ENCODE measurements around the gene STK4.

STK4 gene

GRCh38 chr20:45044084-45044573 is 77.8 kb downstream of the STK4 start:
- H3K9me3 Mint-ChIP-seq, result no peaks in the 10 kb centered on the region
- peaks cover 60% of the 10 kb centered on the region for H3K36me3 Mint-ChIP-seq
- no peaks in the 10 kb centered on the region for H3K27me3 Mint-ChIP-seq
- ATAC-seq, result peak; percentile 64
- peaks cover 58% of the 10 kb centered on the region for H3K4me1 Mint-ChIP-seq
- peak overlapping the region; percentile 45 for H3K27ac Mint-ChIP-seq
- no peak overlapping the region for H3K4me3 Mint-ChIP-seq

DNA sequence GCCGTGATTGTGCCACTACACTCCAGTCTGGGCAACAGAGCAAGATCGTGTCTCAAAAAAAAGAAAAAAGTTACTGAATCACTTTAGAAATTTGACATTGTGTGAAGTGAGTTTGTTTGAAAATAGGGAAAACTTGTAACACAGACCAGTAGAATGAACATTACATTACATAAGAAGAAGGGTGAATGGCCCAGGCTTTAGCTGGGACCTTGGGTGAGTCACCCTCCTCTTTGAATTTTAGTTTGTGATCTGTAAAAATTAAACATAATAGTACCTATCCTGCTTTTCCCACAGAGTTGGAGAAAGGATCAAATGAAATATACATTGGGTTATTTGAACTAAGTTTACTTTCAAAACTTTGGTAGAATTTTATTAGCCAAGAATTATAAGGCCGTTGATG is 78.3 kb downstream of the STK4 start:
- no peak overlapping the region for H3K27ac Mint-ChIP-seq
- H3K27me3 Mint-ChIP-seq, result no peaks in the 10 kb centered on the region
- H3K4me1 Mint-ChIP-seq, result peaks cover 58% of the 10 kb centered on the region
- no peak overlapping the region for H3K4me3 Mint-ChIP-seq
- no peaks in the 10 kb centered on the region for H3K9me3 Mint-ChIP-seq
- H3K36me3 Mint-ChIP-seq, result peaks cover 60% of the 10 kb centered on the region
- peak; percentile 8 for ATAC-seq

- peaks cover 53% of the 10 kb centered on the region for H3K36me3 Mint-ChIP-seq
- H3K9me3 Mint-ChIP-seq, result no peaks in the 10 kb centered on the region
- H3K27me3 Mint-ChIP-seq, result no peaks in the 10 kb centered on the region
- ATAC-seq, result no peak
- no peak overlapping the region for H3K4me3 Mint-ChIP-seq
- H3K4me1 Mint-ChIP-seq, result peaks cover 56% of the 10 kb centered on the region
- H3K27ac Mint-ChIP-seq, result no peak overlapping the region
Observed at GRCh38 chr20:45047581-45048119, 81.3 kb downstream of the STK4 start.

DNA sequence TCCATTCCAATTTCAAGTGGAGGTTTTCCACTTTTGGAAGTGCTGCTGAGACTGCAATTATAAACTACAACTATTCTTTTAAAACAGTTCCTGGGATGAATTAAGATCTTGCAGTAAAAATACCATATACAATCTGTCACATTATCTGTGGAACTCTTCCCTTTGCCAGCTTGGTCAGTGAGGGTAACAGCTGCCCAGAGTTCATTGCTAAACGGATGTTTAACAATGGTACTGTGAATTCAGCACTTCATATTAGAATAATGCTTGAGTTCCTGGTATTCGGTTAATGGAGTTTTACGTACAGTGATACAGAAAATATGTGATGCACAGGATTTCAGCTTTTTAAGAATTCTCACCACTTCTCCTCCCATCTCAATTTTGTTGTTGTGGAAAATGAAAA is 83.1 kb downstream of the STK4 start:
- Mint-ChIP-seq H3K4me3 (no peak overlapping the region), H3K36me3 (peaks cover 45% of the 10 kb centered on the region), H3K27me3 (no peaks in the 10 kb centered on the region), H3K4me1 (peaks cover 57% of the 10 kb centered on the region), H3K9me3 (no peaks in the 10 kb centered on the region), H3K27ac (peak overlapping the region; percentile 73)
- ATAC-seq, result no peak

- H3K9me3 Mint-ChIP-seq, result no peaks in the 10 kb centered on the region
- peak; percentile 48 for ATAC-seq
- H3K27ac Mint-ChIP-seq, result peak overlapping the region; percentile 73
- peaks cover 60% of the 10 kb centered on the region for H3K4me1 Mint-ChIP-seq
- H3K27me3 Mint-ChIP-seq, result no peaks in the 10 kb centered on the region
- H3K4me3 Mint-ChIP-seq, result peak overlapping the region; percentile 6
- H3K36me3 Mint-ChIP-seq, result peaks cover 48% of the 10 kb centered on the region
Observed at GRCh38 chr20:45049904-45050471, 83.7 kb downstream of the STK4 start.

DNA sequence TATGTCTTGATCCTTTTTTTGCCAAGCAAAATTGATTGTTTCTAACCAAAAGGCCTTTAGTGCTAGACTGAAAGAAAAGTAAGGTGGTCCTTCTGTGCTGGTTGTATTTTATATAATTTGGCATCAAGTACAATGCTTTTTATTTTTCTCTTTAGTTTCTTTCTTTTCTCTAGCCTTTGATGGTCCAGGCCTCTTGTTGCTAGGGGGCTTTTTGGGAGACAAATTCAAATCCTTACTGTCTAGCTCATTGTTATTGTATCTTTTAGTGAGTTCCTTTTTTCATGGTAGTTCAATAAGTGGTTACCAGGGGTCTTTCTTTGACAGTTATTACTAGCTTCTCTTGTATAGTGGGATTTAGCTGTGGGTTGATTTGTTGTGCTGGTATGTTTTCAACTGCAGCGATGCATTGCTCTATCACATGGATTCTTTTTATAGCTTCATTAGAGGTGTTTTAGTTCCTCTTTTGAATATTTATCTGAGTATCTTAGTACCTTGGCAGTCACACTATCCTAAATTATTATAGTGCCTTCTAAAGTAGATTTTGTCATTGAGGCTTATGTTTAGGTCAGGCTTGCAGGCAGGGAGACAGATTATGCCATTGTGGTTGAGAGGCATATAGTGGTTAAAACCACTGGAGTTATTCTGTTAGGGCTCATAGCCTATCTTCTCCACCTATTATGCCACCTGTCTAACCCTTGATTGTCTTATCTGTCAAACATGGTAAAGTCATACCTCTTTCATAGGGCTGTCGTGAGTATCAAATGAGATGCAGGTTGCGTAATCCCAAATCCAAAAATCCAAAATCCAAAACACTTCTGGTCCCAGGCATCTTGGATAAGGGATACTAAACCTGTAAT is 85.1 kb downstream of the STK4 start:
- Mint-ChIP-seq H3K27me3 (no peaks in the 10 kb centered on the region), H3K27ac (peak overlapping the region; percentile 80), H3K4me3 (peak overlapping the region; percentile 59), H3K36me3 (peaks cover 56% of the 10 kb centered on the region), H3K4me1 (peaks cover 75% of the 10 kb centered on the region), H3K9me3 (no peaks in the 10 kb centered on the region)
- peak; percentile 82 for ATAC-seq

DNA sequence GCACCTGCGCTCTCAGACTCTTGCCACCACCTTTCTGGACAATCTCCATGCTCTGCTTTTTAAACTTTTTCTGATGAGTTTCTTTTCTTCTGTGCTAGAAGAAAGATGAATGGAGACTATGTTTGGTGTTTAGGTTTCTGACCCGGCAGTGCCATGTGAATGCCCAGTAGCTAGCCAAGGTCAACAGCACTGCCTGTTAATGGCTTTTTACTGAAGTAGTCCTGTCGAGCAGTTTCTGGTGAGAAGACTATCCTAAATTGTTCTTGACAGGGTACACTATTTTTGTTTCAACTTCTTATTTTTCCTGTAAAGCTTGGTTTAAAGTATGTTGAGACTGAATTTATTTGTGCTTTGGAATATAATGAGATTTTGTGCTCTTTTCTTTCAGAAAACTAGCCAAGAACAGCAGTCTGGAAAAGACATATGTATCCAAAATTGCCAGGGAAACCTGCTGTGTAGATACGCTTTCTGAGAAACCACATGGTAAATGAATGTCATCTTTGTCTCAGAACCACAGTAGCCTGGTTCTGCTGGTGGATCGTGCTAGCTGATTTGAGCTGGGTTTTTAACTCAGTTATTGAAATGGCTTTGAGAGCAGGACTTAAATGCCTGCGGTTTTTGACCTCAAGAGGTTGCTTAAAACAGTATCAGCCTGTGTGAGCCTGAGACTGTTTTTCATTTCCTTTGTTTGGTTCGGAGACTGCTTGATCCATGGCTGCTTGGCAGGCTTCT is 86.6 kb downstream of the STK4 start:
- Mint-ChIP-seq H3K9me3 (no peaks in the 10 kb centered on the region), H3K27ac (peak overlapping the region; percentile 80), H3K4me3 (no peak overlapping the region), H3K27me3 (no peaks in the 10 kb centered on the region), H3K4me1 (peaks cover 82% of the 10 kb centered on the region), H3K36me3 (peaks cover 64% of the 10 kb centered on the region)
- ATAC-seq, result peak; percentile 74

GRCh38 chr20:45053430-45054351 is 87.4 kb downstream of the STK4 start:
- Mint-ChIP-seq H3K27ac (peak overlapping the region; percentile 80), H3K4me3 (no peak overlapping the region), H3K9me3 (no peaks in the 10 kb centered on the region), H3K4me1 (peaks cover 86% of the 10 kb centered on the region), H3K27me3 (no peaks in the 10 kb centered on the region), H3K36me3 (peaks cover 56% of the 10 kb centered on the region)
- no peak for ATAC-seq

DNA sequence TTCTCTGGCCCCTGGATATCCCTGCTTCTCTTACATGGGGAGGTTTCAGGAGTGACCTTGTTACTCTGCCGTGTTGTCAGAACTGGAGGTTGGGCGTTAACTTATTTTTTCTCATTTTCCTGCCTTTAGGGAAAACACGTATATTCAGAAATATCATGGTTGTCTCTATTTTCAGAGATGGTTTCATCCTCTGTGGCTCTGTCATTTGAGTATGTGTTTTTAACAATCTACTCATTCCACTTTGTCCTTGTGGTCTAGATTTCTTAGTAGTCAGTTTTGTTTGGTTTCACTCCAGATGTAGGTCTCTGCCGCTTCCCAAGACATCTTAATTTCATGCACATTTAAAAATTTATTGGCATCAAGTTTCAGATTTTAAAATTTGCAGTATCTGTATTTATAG is 88.7 kb downstream of the STK4 start:
- peaks cover 56% of the 10 kb centered on the region for H3K36me3 Mint-ChIP-seq
- no peak overlapping the region for H3K4me3 Mint-ChIP-seq
- no peaks in the 10 kb centered on the region for H3K9me3 Mint-ChIP-seq
- peak overlapping the region; percentile 80 for H3K27ac Mint-ChIP-seq
- H3K4me1 Mint-ChIP-seq, result peaks cover 81% of the 10 kb centered on the region
- H3K27me3 Mint-ChIP-seq, result no peaks in the 10 kb centered on the region
- ATAC-seq, result no peak

- H3K27me3 Mint-ChIP-seq, result no peaks in the 10 kb centered on the region
- peak overlapping the region; percentile 54 for H3K27ac Mint-ChIP-seq
- H3K4me1 Mint-ChIP-seq, result peaks cover 86% of the 10 kb centered on the region
- no peak overlapping the region for H3K4me3 Mint-ChIP-seq
- no peak for ATAC-seq
- H3K9me3 Mint-ChIP-seq, result no peaks in the 10 kb centered on the region
- peaks cover 64% of the 10 kb centered on the region for H3K36me3 Mint-ChIP-seq
Observed at GRCh38 chr20:45056473-45057173, 90.3 kb downstream of the STK4 start.

- Mint-ChIP-seq H3K4me3 (no peak overlapping the region), H3K27me3 (no peaks in the 10 kb centered on the region), H3K9me3 (no peaks in the 10 kb centered on the region), H3K4me1 (peaks cover 80% of the 10 kb centered on the region), H3K27ac (peak overlapping the region; percentile 62), H3K36me3 (peaks cover 68% of the 10 kb centered on the region)
- no peak for ATAC-seq
Observed at GRCh38 chr20:45058168-45058850, 92.0 kb downstream of the STK4 start.

GRCh38 chr20:45059022-45059728 is 92.9 kb downstream of the STK4 start:
- Mint-ChIP-seq H3K4me1 (peaks cover 78% of the 10 kb centered on the region), H3K36me3 (peaks cover 67% of the 10 kb centered on the region)
- ATAC-seq, result no peak

DNA sequence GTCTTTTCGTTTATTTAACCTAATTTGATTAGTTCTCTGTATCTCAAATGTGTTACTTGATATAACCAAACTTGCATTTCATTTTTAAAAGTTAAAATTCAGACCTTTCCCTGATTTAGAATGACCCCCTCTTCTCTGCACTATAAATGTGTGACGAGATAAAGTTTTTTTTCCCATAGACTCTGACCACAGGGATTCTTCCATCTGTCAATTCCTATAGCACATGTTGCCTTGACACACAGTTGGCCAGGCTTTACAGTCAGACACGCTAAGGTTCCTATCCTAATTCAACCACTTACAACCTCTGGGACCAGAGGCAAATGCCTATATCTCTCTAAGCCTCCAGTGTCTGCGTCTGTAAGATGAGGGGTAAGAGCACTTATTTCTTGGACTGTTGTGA is 94.0 kb downstream of the STK4 start:
- H3K36me3 Mint-ChIP-seq, result peaks cover 73% of the 10 kb centered on the region
- no peaks in the 10 kb centered on the region for H3K27me3 Mint-ChIP-seq
- no peak overlapping the region for H3K4me3 Mint-ChIP-seq
- H3K9me3 Mint-ChIP-seq, result no peaks in the 10 kb centered on the region
- no peak for ATAC-seq
- peak overlapping the region; percentile 11 for H3K27ac Mint-ChIP-seq
- H3K4me1 Mint-ChIP-seq, result peaks cover 83% of the 10 kb centered on the region

More at GRCh38 chr20:45059022-45059728, 92.9 kb downstream of the STK4 start:
- Mint-ChIP-seq H3K4me3 (no peak overlapping the region), H3K27ac (peak overlapping the region; percentile 62), H3K9me3 (no peaks in the 10 kb centered on the region), H3K27me3 (no peaks in the 10 kb centered on the region)

All from stimulated activated memory B cell treated with anti-CD40 and anti-IgM and Interleukin-4, amounts not matched to agents 10 μg/mL and 1 μg/mL and 100 μg/mL, for 72 hours (primary cell).